ENCODE results near the gene SULT1C4. TPM values are rescaled to one million over a fixed set of nuclear protein-coding genes. Genes with fewer than 3 reads are reported as not detected.

SULT1C4 gene
- total RNA-seq, 1 experiment from 2014 or later: not detected

DNA sequence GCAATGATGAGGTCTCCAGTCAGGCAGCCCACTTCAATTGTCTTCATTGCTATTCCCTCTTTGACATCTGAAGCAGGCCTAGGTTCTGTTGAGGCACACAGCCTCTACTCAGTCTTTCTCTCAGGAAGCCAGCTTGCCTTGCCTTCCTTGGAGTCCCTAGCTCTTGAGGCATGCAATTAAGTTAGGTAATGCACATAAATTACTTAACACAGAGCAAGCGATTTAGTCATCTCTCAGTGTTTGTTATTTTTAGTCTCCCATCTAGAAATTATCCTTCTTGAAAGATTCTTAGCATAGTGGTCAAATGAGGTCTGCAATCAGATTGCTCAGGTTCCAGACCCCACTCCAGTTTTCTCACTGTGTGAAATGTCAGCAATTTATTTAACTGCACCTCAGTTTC, 32.0 kb downstream of the SULT1C4 start:
- Histone ChIP-seq H3K4me1 (ENCODE audit: insufficient read depth, low read length, poor library complexity, severe bottlenecking) (no peaks in the 10 kb centered on the region), H3K9me3 (ENCODE audit: low read depth, low read length, poor library complexity, severe bottlenecking) (no peaks in the 10 kb centered on the region), H3K36me3 (ENCODE audit: insufficient read depth, low read length, poor library complexity, severe bottlenecking) (no peaks in the 10 kb centered on the region), H3K27ac (ENCODE audit: low read depth, low read length, poor library complexity, severe bottlenecking) (no peak overlapping the region), H3K27me3 (replicated peaks; ENCODE audit: insufficient read depth, low read depth, low read length, poor library complexity) (no peaks in the 10 kb centered on the region), H3K4me3 (ENCODE audit: low read depth, low read length, poor library complexity, severe bottlenecking) (no peak overlapping the region)
- TF ChIP-seq EZH2 (IDR thresholded peaks at IDR 0.05; ENCODE audit: borderline replicate concordance, low read depth, low read length, poor library complexity, severe bottlenecking) (no peak), CTCF (conservative IDR thresholded peaks at IDR 0.05; ENCODE audit: low read depth, low read length) (no peak)
- ChIA-PET CTCF (no interaction called here), POLR2A (ENCODE audit: low non-redundant PET) (no interaction called here)
- intact Hi-C loops (cut with micrococcal nuclease; ENCODE audit: unreplicated experiment): no loop called here
- no peak for DNase-seq (ENCODE audit: low spot score)
- no TSS peak for BruUV-seq (replicated peaks)

- H3K27ac ChIP-seq (ENCODE audit: low read depth, low read length, poor library complexity, severe bottlenecking): no peak overlapping the region
- intact Hi-C loops (cut with micrococcal nuclease; ENCODE audit: unreplicated experiment): no loop called here
- H3K4me3 ChIP-seq (ENCODE audit: low read depth, low read length, poor library complexity, severe bottlenecking): no peak overlapping the region
- H3K27me3 ChIP-seq (replicated peaks; ENCODE audit: insufficient read depth, low read depth, low read length, poor library complexity): no peaks in the 10 kb centered on the region
- DNase-seq (ENCODE audit: low spot score): peak; percentile 10
- ChIA-PET POLR2A (ENCODE audit: low non-redundant PET) (no interaction called here), CTCF (no interaction called here)
- no peaks in the 10 kb centered on the region for H3K4me1 ChIP-seq (ENCODE audit: insufficient read depth, low read length, poor library complexity, severe bottlenecking)
- BruUV-seq (replicated peaks): no TSS peak
- H3K36me3 ChIP-seq (ENCODE audit: insufficient read depth, low read length, poor library complexity, severe bottlenecking): no peaks in the 10 kb centered on the region
- no peak for TF ChIP-seq EZH2 (IDR thresholded peaks at IDR 0.05; ENCODE audit: borderline replicate concordance, low read depth, low read length, poor library complexity, severe bottlenecking)
- no peak for TF ChIP-seq CTCF (conservative IDR thresholded peaks at IDR 0.05; ENCODE audit: low read depth, low read length)
- H3K9me3 ChIP-seq (ENCODE audit: low read depth, low read length, poor library complexity, severe bottlenecking): no peaks in the 10 kb centered on the region
Observed at GRCh38 chr2:108412995-108413710, 35.4 kb downstream of the SULT1C4 start.

DNA sequence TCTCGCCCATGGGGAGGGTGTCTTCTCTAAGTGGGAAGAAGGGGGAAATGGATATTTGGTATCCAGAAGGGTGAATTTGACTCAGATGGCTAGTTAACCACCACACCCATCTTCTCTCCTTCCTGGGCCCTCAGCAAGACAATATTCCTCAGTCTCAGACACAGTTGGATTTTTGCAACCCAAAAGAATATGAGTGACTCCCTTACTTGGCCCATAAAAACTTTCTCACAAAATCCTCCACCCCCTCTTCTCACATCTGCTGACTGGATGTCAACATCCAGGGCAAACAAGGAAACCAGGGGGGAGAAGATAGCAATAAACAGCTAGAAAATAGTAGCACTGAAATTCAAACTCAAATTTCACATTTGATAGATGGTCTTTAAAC, 35.9 kb downstream of the SULT1C4 start:
- Histone ChIP-seq H3K27ac (ENCODE audit: low read depth, low read length, poor library complexity, severe bottlenecking) (no peak overlapping the region), H3K36me3 (ENCODE audit: insufficient read depth, low read length, poor library complexity, severe bottlenecking) (no peaks in the 10 kb centered on the region), H3K4me1 (ENCODE audit: insufficient read depth, low read length, poor library complexity, severe bottlenecking) (no peaks in the 10 kb centered on the region), H3K4me3 (ENCODE audit: low read depth, low read length, poor library complexity, severe bottlenecking) (no peak overlapping the region), H3K27me3 (replicated peaks; ENCODE audit: insufficient read depth, low read depth, low read length, poor library complexity) (no peaks in the 10 kb centered on the region), H3K9me3 (ENCODE audit: low read depth, low read length, poor library complexity, severe bottlenecking) (no peaks in the 10 kb centered on the region)
- ChIA-PET CTCF (no interaction called here), POLR2A (ENCODE audit: low non-redundant PET) (no interaction called here)
- BruUV-seq (replicated peaks): no TSS peak
- intact Hi-C loops (cut with micrococcal nuclease; ENCODE audit: unreplicated experiment): no loop called here
- no peak for TF ChIP-seq CTCF (conservative IDR thresholded peaks at IDR 0.05; ENCODE audit: low read depth, low read length)
- no peak for TF ChIP-seq EZH2 (IDR thresholded peaks at IDR 0.05; ENCODE audit: borderline replicate concordance, low read depth, low read length, poor library complexity, severe bottlenecking)
- no peak for DNase-seq (ENCODE audit: low spot score)

Measured in A673 (cell line).